ENCODE results near the gene ZNF275.
"Not testable (repeated sequence)": the region's sequence is repeated elsewhere in the genome, so short reads cannot be mapped to it uniquely, and the experiment has no call there.

ZNF275 gene, protein sequence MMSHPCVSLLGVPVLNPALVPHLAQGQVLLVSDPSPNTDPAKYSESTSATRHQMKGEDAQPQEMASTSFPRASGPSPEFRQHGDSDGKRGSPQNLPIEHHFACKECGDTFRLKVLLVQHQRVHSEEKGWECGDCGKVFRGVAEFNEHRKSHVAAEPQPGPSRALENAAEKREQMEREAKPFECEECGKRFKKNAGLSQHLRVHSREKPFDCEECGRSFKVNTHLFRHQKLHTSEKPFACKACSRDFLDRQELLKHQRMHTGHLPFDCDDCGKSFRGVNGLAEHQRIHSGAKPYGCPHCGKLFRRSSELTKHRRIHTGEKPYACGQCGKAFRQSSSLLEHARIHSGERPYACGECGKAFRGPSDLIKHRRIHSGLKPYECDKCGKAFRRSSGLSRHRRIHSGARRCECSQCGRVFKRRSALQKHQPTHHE

DNA sequence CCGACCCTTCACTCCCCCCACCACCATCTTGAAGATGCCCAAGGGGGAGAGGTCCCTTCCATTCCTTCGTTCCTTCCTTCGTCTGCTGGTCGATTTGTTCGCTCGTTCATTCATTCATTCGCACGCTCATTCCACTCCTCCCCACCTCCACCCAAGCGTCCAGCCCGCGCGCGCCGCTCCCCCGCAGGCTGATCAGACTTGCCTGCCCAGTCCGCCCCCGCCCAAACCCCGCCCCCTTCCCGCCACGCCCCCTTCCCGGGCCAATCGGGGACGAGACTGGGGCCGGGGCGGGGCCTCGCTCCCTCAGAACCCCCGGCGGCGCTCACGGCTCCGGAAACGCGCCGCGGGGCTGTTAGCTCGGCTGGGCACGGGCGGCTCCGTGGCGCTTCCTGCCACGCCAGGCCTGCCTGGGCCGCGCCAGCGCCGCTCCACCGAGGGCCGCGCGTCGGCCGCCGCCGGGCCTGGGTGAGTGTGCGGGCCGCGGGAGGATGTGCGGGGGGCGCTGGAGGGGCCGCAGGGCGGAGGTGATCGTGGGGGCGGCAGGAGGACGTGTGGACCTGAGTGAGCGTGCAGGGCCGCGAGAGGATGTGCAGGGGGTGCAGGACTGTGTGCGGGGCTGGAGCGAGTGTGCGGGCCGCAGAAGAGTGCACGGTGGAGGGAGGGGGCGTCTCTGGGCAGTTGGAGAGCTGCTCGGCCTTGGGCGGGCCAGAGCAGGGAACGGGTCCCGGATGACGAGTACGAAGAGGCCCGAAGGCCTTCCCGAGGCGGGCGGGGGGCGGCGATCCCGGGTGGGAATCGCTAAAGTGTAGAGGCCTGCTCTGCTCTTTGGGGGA is at the start of gene ZNF275:
Gene ZNF275 (plus strand): TSS at position 333 of the 833 bp plus-strand sequence. CDS start 2,527 bp downstream, outside the sequence.
- DNase-seq (ENCODE audit: low read depth in 2 of 2) = peak; percentile 57 to 58

DNA sequence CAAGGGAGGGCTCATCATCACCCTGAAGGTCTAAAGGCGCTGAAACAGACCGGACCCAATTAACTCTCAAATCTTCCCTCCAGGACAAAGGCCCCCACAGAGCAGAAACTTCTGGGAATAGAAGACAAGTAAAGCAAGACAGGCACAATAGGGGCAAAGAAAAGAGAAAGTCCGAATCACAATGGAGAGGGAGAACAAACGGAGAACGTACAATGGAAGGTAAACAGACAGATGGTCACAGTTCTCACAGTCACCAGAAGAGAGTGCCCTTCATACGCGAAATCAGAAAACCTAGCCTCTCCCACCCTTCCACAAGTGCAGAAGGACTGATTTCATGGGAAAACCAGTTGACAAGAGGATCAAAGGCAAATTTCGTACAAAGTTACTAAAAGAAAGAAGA is 48.3 kb upstream of the ZNF275 start:
- DNase-seq (ENCODE audit: low read depth in 2 of 2) = not testable (repeated sequence)

DNA sequence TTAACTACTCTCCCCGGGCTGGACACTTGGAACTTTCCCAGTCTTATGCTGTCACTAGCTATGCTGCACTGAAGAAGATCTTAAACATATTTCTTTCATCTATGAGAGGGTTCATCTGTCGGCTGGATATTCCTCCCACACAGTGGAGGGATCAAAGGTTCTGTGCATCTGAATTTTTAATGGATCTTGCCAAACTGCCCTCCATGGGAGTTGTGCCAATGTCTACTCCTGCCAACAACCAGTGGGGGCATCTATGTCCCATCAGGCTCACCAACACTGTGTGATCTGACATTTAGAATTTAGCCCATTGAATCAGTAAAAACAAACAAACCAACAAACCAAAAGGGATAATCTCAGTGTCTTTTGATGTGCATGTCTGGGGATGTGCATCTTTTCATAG is 45.1 kb upstream of the ZNF275 start:
- not testable (repeated sequence) for DNase-seq (ENCODE audit: low read depth in 2 of 2)

DNA sequence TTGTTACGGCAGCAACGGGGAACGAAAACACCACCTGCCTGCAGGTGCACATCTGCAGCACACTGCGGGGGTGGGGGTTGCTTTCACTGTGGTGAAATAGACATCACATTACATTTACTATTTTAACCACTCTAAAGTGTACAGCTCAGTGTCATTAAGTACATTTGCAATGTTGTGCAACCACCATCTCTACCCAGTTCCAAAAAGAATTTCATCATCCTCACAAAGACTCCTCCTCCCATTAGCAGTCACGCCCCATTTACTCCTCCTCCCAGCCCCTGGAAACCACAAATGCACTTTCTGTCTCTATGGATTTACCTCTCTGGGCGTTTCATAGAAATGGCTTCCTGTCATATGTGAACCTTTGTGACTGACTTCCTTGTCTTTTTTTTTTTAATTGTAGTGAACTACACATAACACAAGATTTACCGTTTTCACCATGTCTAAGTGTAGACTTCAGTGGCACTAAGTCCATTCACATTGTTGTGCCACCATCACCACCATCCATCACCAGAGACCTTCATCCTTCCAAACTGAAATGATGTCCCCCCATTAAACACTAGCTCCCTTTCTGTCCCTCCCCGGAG is 40.4 kb upstream of the ZNF275 start:
- not testable (repeated sequence) for DNase-seq (ENCODE audit: low read depth in 2 of 2)

DNA sequence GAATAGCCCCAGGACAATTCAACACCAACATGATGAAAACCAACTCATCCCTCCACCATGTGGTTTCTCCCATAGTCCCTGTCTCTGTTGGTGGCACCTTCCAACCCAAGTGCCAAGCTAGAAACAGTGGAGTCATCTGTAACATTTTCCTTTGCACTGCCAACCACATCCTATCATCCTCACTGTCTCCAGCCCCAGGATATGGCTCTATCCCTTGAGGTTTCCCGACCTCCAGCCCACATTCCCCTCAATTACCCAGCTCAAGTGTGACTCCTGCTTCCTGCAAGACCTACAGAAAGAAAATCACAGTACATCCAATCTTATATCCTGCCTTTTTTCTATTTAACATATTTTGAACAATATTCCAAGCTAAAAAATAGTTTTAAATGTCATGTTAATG is 36.6 kb upstream of the ZNF275 start:
- DNase-seq (ENCODE audit: low read depth in 2 of 2) = no peak

DNA sequence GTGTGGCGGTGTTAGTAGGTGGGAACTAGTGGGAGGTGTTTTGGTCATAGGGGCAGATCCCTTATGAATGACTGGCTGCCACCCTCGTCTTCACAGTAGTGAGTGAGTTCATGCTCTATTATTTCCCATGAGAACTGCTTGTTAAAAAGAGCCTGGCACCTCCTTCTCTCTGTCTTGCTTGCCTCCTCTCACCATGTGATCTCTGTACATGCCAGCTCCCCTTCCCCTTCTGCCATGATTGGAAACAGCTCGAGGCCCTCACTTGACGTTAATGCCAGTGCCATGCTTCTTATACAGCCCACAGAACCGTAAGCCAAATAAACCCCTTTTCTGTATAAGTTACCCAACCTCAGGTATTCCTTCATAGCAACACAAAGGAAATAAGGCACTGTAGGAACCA is 34.1 kb upstream of the ZNF275 start:
- no peak for DNase-seq (ENCODE audit: low read depth in 2 of 2)

DNA sequence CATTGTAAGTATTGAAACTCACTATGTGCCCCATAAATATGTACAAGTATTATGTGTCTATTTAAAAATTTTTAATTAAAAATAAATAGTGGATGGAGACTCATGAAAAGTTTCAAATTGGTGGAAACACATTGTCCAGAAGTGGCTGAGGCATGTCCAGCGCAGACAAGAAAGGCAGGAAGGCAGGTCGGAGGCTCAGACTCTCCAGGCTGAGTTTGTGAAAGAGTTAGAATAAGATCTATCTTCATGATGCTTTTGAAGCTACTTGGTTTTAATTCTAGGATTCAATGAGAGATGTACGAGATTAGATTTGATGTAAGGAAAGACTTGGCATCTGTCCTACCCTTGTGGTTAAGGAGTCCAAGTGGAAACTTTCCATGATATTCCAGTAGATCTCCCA is 32.2 kb upstream of the ZNF275 start:
- DNase-seq (ENCODE audit: low read depth in 2 of 2) = no peak

DNA sequence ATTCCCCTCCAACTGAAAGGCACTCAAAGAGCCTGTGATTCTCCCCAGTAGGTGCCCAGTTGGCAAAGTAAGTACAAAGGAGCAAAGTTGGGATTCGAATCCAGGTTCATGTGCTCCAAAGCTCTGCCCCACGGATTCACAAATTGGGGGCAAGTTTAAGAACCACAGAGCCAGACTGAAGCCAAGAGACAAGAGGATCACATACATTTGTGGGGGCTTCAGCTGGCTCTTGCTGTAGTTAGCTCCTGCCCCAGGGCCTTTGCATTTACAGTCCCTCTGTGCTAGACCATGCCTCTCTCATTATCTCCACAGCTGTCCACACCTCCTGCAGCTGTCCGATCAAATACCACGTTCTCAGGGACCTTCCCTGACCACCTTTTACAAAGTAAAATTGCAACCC is 31.2 kb upstream of the ZNF275 start:
- no peak for DNase-seq (ENCODE audit: low read depth in 2 of 2)

DNA sequence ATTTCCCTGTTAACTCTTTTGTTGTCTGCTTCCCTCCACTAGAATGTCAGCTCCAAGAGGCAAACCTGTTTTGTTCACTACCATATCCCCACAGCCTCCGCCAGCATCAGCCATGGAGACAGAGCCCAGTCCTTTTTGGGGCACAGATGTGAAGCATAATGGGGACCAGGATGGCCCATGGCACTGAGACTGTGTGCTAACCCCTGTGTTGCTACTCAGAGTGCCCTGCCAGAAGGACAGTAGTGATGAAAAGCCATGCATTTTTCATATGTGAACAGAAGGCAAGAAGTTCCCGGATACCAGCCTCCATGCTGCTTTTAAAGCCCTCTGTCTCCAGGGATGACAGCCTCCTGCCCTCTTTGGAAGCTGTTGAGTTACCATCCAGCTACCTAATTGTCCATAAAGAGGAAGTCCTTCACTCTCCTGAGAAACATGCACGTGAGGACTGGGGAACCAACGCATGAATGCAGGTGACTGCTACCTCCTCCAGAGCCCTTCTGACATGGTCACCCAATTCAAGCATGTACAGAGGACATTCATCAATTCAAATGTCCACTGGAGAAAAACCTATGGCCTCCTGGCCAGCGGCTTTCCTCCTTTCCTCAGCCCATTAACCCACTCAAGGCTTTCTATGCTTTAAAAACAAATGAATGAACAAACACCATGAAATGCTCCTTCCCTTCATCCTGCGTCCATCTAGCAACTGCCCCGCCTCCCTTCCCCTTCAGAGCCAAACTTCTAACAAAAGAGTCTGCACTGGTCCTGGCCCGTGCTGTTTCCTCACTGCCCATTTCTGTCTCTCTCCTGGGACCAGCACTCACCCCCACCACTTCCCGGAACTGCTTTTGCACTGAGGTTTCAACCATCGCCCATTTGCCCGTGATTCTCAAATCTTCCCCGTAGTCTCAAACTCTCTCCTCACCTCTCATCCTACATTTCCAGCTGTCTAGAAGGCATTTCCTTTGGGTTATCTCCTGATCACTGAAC is 30.4 kb upstream of the ZNF275 start:
- DNase-seq (ENCODE audit: low read depth in 2 of 2) = no peak

DNA sequence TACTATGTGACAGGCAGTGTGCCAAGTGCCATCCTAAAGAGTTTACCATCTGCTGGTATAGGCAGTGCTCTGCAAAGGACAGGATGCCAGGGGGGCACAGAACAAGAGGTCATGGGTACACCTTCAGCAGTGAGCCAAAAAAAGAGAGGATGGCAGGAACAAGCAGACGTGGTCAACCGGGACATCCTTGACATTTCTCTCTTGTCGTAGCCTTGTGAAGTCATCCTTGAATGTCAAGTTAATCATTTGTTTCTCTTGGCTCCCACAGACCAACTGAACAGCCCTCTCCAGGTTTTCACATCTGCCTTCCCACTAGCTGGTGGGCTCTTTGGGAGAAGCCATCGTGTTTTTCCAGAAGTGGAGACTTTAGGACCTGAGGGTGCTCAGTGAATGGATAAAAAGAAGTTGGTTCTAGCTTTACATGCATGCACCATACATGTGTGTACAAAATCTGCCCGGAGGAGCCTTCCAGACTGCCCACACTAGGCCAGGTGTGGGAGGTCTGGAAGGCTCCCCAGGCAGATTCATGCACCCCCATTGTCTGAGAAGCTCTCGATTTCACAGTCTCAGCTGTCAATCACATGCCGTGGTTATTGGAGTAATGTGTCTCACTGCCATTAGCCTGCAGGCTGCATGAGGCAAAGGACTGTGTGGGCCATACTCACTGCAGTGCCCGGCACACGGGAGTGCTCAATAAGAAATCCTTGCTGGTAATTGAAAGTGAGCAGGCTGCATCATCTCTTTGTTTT is 28.8 kb upstream of the ZNF275 start:
- DNase-seq (ENCODE audit: low read depth in 2 of 2) = no peak

DNA sequence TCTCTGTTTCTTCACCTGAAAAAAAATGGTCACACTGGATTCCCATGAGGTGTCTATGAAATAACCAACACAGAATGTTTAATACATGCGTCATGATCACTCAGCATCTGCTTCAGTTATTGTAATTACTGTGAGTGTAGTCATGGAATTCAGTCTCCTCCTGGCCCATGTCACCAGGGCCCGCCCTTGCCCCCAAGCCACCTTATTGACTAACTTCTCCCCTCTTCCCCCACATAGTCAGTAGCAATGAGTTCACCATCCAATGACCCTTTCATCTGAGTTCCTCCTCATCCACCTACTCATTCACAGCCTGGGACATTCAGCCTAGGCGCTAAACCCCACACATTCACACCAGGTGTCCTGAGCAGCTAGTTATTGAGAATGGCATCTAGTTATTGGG is 28.0 kb upstream of the ZNF275 start:
- DNase-seq (ENCODE audit: low read depth in 2 of 2) = no peak

DNA sequence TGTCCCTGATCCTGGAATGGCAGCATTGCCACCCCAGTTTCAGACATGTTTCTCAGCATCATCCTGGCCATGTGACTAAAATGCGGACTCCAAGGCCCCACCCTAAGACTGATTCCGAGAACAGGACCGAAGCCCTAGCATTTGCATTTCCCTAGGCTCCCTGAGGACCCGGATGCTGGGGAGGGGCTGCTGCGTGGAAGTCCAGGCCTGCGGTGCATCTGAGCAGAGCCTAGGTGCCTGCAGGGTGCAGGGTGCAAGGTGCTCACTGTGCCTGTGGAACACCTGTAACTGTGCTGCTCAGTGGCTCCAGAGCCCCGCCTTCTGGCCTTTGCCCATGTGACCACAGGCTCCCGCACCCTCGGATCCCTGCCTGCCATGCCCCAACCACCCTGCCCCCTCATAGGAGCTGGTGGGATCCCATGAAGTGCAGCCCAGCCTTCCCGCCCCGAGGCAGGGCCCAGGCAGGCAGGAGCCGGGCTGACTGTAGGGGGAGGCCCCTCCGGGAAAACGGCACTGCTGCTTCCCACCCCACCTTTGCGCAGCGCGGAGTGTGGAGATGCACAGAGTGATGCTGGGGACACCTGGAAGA is 27.3 kb upstream of the ZNF275 start:
- DNase-seq (ENCODE audit: low read depth in 2 of 2) = no peak

DNA sequence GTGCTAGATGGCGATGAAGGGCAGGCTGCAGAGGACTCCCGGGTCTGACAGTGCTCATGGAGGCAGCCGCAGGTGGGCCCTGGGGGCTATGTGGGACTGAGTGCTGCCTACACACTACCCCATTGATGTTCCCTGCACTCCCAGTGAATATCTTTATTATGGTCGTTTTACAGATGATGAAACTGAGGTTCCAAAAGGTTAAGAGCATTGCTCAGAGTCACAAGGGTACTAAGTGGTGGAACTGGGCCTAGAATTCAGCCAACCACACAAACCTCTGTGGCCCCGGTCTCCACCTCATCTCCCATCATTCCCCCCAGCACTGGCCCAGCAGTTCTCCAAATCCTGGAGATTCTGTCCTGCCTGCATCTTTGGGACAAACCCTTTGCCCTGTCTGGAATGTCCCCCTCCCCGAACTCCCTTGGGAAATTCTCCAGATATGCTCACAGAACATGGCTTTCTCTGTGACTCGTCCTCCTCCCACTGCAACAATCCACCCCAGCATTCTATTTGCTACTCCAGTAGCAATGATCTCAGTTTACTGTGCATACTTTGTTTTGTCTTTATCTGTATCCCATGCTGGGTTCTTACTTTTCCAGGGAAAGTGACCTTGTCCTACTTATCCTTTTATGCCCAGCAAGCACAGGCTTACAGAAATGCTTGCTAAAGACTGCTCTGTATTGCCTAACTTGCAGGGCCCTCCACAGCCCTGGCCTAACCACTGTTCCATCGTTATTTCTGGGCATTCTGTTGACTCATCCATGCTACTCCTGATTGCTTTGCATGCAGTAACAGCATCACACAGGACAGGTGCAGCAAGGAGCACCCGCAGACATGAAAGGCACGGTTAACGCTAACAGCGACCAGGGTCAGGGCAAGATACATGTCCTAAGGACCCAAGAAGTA is 26.4 kb upstream of the ZNF275 start:
- no peak for DNase-seq (ENCODE audit: low read depth in 2 of 2)

DNA sequence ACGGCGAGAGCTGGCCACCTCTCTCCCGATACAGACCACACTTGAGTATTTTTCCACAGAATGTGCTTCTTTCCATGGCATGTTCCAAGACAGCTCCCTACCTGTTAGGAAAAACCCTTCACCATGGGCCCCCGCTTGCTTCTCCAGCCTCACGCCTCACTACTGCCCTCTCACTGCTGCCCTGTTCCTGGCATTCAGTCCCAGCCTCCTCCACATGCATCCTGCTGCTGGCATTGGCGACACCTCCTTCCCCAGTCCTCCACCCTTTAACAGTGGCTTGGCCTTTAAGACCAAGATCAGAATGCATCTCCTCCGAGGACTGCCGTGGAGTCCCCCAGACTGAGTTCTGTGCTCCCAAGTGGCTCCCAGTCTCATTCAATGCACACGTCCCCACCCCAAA is 23.1 kb upstream of the ZNF275 start:
- no peak for DNase-seq (ENCODE audit: low read depth in 2 of 2)

DNA sequence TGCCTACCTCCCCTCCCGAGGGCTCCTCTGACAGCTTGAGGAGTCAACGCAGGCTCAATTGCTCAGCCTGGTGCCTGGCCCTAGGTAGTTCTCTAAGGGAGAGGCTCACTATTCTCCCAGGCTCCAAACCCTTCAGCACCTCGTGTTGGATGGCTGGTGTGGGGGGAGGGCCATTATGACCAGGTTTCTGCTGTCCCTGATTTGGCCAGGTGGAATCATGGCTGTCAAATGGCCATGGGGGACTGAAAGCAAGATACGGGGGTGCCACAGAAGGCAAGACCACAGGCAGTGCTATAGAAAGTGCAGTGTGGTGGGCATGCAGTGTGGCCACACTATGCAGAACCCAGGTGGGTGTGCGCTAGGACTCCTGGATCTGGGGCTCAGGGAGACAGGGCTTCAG is 21.9 kb upstream of the ZNF275 start:
- DNase-seq (ENCODE audit: low read depth in 2 of 2) = no peak

DNA sequence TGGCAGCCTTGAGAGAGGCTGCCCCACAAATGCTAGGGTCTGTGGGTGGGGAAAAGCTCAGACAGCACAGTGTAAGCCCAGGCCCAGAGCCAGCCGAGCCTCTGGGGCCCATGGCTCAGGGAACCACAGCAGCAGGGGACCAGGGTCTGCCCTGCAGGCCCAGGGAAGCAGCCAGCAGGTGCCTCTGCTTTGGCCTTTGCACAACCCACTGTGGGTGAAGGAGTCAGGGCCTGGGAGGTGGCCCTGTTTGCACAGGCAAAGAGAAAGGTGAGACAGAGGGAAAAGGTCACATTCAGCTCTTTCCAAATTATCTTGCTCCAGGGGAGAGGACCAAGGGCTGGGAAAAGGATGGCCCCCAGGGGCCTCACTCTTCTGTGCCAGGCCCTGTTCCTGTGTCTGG is 21.1 kb upstream of the ZNF275 start:
- DNase-seq (ENCODE audit: low read depth in 2 of 2) = no peak

DNA sequence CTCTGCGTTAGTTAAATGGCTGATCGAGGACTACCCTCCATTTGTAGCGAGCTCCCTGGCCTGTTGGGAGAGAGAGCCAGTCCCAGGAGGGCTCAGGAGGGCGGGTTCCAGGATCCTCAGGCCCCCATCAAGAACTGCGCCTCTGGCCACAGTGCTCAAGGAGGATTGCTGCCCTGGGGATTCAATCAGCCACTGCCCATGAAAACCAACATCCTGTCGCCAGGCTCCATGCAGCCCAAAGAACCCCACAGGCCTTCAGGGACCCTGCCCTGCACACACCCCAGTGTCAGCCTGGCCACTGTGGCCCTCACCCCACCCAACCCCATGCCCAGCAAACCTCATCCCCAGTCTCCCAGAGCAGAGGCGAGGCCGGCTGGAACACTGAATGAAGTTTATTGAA is 16.6 kb upstream of the ZNF275 start:
- DNase-seq (ENCODE audit: low read depth in 2 of 2) = no peak

DNA sequence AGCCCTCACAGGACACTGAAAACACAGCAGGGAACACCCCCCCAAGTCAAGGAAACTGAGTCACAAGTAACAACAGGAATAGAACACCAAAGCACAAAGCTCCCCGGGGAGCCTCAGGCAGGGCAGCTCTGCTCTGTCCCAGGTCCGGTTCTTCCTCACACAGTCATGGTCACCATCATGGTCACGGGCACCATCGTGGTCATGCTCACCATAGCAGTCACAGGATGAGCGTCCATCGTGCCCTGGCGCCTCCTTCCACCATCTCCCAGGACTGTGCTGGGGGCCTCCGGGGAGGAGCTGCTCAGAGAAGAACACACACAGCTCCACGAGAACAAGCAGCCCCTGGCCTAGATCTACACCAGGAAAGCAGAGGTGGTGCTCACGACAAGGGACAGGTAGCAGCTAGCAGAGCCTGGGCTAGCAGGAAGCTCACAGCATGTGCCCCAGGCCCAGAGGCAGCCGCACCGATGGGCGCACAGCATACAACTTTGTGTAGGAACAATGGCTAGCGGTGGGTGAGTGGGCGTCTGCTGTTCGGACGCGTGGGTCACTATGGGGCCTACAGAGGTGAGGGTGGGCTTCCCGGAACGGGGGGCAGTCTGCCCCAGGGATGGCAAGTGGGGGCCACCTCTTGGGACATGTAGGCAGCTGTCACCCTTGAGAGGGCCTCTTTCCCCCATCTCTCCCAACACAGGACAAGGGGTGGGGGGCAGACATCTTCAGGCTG is 15.8 kb upstream of the ZNF275 start:
- no peak for DNase-seq (ENCODE audit: low read depth in 2 of 2)

DNA sequence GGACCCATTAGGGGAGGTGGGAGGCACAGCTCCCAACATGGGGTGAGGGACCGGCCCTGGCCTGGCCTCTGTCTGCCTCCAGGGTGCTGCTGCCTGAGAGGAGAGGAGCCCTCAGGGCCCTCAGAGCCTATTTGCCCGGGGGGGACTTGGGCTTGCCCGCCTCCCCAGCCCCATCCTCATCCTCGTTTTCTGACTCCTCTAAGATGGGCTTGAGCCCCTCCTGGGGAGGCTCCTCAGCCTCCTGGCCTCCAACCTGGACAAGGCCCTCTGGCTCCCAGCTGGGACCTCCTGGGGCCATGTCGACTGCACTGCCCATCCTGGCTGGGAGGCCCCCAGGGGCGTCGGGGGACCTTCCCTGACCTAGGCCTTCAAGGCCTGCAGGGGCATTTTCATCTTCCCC is 15.1 kb upstream of the ZNF275 start:
- no peak for DNase-seq (ENCODE audit: low read depth in 2 of 2)

Data from stimulated activated CD4-positive, alpha-beta T cell treated with anti-CD3 and anti-CD28 coated beads, Interleukin-1b, Interleukin-23, amount 100 ng/mL, for 1 hour (primary cell).